Inferior parietal cortex (tissue), 1 donor: ENCODE results near the gene PLCD3.
"Not testable (repeated sequence)": the region's sequence is repeated elsewhere in the genome, so short reads cannot be mapped to it uniquely, and the experiment has no call there.

ENCODE experiments used
- DNase-seq: peaks from one replicate; pipeline ENCODE4 v3.0.0-alpha.2; 2016; ENCODE audit errors: extremely low spot score

The PLCD3 gene

DNA sequence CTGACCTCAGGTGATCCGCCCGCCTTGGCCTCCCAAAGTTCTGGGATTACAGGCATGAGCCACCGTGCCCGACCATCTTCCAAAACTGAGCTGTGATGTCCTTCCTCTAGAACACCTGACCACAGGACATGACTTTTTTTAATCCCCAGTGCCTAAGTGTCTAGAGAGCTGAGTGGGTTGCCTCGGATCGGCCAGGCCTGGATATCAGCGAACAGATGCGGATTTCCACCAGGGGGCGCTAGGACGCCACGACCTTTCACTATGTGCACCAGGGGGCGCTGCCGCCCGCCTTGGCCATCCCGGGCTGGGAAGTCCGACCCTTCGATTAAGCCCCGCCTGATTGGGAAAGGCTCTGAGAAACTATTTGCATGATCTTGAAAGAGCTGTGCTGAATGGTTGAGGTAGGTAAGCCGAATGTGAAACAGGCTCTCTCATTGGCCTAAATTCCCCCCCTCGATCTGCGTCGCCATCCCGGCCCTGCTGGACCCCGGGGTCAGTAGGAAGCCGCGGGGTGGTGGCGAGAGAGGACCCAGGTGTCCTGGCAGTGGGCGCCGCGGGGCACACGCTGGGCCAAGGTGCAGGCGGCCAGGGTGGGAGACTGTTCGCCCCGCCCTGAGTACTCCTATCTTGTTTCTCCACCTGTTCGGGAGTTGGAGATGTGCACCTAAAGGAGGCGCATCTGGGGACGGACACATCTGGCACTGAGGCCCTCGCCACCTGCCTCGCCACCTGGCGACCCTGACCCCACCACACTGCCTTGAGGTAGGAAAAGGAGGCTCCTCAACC is 3.1 kb upstream of the PLCD3 start, which contains the start of gene ACBD4:
TSS of gene ACBD4 (plus strand) at position 496 of the 786 bp plus-strand sequence. CDS start 458 bp downstream, outside the sequence.
- DNase-seq, result peak; percentile 96

DNA sequence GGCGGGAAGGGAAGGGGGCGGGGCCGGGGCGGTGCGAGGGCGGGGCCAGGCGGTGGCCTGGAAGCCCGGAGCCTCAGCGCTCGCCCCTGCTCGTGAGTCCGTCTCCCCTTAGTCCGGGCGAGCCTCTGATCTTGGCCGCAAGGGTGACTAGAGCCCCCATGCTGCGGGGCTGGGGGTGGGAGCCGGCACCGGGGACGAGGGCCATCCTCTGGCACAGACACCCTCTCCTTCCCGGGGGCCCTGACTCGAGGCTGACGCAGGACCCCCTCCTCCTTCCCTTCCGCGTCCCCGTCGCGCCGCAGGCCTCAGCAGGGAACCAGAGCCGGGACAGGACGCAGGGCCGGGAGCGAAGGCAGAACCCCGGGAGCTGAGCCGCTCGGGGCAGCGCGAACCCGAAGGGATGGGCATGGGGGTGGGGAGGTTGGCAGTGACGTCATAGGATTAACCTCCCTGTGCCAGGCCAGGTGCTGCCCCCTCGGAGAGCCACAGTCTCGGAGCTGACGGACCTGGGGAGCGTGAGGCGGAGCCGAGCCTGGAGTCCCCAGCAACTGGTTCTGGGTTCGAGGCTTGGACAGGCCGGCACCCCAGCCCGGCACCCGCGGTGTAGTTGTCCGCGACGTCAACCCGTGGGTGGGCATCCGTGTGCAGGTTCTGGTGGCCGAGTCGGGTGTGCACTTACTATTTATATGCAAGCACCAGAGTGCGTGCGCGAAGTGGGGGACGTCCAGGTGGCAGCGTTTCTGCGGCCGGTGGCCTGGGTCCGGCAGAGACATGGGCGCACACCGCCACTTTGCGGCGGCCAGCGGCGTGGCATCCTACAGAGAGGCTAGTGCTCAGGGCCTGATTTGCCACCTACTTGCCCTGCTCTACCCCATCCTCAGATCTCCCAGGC is 503 bp upstream of the PLCD3 start:
- peak; percentile 60 for DNase-seq

DNA sequence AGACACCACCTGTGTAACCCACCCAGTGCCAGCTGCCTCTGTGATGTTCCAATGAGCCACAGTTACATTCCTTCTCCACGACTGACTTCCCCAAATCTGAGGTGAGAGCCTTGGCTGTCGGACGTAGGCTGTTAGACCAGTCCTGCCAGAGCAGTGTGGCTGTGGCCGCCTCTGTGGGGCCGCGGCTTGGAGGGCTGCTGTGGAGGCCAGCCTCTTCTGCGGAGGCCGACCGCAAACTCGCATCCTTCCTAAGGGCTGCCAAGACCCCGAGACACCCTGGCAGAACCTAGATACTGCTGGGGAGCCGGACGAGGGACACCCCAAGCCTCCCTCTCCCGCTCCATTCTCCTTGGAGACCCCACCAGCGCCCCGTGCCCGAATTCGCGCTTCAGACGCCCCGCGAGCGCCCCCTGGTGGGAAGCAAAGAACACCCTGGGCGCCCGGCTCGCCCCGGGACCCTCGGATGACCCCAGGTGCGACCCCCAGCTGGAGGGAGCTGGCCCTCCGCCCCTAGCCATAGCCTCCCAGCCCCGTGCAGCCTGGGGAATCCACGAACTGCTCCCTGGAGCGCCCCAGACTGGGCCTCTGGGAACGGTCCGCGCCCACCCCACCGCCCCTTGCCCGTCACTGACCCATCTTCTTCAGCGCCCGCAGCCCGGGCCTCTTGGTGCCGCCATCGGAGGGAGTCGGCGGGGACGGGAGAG is 547 bp downstream of the PLCD3 start:
- no peak for DNase-seq

DNA sequence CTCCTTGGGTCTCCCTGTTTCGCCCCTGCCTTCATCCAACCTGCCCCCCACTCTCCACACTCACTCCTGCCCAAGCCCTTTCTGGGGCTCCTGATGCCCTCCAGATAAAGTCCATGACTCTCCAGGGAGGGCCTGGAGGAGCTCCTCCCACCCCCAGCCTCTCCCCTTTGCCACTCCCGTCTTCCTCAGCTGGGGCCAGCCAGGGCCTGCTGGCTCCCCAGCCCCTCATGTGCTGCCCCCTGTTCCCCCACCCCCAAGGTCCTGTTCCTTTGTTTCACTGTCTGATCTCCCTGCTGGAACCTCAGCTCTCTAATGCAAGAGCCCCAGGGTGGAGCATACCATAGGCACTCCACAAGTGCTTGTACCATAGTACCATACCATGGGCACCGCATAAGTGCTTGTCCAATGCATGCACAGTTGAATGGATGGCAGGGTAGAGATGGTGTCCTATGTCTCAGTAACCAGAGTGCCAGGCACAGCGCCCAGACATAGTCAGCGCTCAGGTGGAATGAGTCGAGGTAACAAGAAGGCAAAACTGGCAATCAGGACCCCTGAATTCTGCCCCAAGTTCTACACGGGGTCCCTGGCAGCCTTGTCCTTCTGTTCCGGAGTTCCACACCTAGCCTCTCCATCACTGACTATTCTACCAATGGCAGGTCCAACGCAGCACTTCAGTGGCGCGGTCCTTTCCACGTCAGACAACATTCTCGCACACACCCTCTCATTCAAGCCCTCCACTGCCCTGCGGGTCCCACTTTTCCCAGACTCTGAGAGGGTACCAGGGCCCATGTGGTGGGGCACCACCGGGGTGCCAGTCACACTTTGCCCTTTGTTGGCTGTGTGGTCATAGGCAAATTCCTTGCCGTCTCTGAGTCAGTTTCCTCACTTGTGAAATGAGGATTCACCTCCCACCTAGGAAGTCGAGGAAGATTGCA is 1.4 kb downstream of the PLCD3 start:
- no peak for DNase-seq

DNA sequence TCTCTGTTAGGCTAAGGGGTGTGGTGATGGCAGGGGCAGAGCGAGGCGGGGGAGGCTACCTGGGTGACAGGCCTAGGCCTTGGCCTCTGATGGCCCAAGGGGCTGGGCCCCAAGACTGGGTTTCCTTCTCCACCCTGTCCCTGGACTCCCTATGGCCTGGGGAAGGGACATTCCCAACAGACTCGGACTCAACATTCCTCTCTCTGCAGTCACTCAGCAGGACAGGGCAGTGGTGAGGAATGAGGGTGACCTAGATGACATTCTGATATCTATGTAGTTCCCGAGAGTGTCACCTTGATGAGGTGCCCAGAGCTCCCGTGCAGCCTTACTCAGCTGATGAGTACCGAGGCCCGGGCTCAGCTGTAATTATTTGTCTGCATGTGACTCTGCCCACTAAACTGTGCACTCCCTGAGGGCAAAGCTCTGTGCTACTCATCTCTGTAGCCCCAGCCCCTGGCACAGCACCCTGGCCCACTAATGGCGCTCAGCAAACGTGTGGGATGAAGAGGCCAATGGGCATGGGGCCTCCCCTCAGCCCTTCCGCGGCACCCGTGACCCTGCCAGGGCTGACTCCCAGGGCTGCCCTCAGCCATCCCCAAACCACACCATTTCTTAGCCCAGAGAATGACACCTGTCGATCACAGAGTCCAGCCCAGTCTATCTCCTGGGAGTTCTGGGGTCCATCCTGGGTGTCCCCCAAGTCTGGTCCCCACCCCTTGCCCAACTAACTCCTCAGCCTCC is 2.2 kb downstream of the PLCD3 start:
- DNase-seq, result no peak

DNA sequence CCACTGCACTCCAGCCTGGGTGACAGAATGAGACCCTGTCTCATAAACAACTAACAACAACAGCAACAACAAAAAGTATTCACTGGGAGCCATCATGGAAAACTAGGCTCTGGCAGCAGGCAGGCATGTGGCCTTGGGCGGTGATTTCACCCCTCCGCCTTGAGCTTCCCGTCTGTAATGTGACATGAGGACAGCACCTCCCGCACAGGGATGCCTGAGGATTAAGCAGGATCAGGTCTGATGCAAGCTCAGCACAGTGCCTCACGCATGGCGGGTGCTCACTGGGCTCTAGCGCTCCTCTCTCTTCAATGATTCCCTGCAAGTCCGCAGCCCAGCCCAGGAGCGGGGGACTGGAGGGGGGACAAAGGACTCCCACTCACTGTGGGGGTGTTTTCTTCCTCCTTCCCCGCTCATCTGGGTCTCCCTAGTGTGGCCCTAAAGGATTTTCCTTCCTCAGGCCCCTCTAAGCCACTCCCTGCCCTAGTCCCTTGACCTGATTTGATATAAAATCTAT is 2.8 kb downstream of the PLCD3 start:
- DNase-seq, result no peak

DNA sequence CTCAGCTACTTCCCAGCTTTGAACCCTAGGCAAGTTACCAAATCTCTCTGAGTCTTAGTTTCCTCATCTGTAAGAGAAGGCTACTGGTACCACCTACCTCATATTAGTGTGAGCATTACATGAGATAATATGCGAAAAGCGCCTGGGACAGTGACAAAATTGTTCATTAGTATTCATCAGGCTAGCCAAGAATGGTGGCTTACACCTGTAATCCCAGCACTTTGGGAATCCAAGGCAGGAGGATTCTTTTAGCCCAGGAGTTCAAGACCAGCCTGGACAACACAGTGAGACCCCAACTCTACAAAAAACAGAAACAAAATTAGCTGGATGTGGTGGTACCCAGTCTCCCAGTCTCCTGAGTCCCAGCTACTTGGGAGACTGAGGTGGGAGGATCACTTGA is 3.3 kb downstream of the PLCD3 start:
- DNase-seq, result no peak

DNA sequence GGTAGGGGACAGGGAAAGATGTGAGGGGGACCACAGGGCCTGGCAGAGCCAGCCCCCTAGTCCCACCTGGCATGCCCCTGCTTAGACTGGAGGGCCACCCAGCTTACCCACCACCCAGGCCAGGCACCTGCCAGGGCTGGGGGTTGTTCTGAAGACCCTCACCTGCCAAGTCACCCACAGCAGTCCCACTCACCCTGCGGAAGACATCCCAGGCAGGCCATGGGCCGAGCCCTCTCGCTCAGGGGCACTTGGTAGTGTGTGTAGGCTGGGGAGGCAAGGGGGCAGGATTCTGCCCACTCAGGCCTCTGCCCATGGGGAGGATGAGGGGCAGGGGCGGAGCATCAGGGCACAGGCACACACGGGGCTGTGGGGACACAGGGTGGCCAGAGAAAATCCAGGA is 4.0 kb downstream of the PLCD3 start:
- no peak for DNase-seq

DNA sequence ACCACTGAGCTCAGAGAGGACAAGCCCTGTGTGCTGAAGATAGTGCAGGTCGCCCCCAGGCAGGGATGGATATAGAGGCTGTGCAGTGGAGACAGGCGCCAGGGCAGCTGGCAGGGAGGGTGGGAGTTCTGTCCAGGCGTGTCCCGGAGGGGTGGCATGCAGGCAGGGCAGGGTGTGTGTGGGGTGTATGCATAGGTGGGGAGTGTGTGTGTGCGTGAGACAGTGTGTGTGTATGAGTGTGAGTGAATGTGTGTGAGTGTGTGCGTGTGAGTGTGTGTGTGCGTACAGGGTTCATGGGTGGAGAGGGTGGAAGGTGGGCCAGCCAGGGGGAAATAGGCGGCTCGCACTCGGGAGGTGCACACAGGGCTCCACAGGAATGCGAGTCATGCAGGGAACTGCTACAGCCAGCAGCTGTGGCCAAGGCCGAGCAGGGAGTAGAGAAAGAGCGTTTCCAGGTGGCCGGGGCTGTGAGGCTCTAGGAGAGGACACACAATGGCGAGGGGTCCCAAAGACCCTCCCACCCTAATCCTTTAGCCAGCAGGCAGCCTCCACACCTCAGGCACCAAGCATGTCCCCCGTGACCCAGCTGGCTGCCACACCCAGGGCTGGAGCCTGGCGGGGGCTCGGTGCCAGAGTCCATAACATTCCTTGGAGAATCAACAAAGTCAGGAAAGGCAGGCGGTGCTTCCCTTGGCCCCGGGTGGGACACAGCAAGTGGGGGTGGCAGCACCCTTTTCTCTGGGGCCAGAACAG is 4.6 kb downstream of the PLCD3 start:
- no peak for DNase-seq

DNA sequence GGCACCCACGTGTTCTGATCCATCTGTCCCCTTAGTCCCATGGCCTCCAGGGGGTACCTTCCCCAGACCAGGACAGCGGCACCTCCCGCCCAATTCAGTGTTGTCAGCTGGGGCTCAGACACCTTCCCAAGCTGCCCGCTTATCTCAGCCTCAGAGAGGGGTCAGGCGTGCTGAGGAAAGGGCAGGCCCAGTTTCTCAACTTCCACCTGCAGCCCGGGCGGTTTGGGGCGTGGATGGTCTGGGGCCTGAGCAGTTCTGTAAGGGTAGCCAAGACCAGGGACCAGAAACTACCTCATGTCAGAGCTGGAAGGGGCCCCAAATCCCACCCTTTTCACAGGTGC is 5.1 kb downstream of the PLCD3 start:
- no peak for DNase-seq

DNA sequence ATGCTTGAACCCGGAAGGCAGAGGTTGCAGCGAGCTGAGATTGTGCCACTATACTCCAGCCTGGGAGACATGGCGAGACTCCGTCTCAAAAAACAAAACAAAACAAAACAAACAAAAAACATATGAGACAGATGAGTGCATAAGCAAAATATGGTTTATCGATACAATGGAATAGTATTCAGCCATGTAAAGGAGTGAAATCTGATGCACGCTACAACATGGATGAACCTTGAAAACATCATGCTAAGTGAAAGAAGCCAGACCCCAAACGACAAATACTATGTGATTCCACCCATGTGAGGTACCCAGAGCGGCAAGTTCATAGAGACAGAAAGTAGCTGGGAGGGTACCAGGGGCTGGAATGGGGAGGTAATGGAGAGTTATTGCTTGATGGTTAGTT is 6.8 kb downstream of the PLCD3 start:
- no peak for DNase-seq

DNA sequence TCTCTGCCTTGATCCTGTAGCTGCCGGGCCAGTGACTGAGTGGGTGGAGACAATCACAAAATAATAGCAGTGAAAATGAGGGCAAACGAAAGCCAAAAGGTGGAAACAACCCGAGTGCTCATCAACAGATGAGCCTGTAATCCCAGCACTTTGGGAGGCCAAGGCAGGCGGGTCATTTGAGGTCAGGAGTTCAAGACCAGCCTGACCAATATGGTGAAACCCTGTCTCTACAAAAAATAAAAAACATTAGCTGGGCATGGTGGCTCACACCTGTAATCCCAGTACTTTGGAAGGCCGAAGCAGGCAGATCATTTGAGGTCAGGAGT is 7.6 kb downstream of the PLCD3 start:
- DNase-seq, result not testable (repeated sequence)

DNA sequence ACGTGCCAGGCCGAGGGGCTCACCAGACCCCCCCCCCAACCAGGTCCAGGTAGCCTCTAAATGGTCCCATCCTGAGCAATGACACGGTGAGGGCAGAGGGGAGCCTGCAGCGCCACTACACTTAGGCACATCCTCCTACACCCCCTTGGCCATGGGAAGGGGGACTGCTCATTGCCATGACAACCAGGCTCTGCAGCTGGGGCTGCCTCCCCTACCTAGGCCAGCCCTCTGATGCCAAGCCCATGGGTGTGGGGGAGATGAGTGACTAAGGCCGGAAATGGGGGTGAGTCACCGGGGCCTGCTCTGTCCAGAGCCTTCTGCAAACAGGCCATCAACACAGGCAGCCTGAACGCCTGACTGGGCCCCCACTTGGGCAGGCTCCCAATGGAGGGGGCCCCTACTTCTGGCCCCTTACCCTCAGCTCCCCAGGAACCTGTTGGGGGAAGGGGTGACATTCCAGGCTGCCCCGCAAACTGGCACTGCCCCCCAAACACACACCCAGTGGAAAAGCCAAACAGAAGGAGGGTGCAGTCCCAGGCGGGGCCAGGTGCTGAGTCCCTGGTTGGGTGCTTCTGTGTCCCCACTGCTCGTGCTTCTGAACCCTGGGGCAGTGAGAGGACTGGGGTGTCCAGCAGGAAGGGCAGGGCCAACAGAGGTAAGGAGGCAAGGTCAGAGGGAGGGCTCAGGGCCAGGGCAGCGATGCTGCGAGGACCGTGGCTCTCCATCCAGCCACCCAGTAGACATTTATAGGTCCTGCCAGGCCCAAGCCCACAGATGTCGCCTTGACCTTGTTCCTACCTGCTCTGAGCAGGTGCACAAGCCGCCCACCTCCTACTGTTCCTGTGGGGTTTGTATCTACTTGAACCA is 8.2 kb downstream of the PLCD3 start:
- DNase-seq, result no peak

DNA sequence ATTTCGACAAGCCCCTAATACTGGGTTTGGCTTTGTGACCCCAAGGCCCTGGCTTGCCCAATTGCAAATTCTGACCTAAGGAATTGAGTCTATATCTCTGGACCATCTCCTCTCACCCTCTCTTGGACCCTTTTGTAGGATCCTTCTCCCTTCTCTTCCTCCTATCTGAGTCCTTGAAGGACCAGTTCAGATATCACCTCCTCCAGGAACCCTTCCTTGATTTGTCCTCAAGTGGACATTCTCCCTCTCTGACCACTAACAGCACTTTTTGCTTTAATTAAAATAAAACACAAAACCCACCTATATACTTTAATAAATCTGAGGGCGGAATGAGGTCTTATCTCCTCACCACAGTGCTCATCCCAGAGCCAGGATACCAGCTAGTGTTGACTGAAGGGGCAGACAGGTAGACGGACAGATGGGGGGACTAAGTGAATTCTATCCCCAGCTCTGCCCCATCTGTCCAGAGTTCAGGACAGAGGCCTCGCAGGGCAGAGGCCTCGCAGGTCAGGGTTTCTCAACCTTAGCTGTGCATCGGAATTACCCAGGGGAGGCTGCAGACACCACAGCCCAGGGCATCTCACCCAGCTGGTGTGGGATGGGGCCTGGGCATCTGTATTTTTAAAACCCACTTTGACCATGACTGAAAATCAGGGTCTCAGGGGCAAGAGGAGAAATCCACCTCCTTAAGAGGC is 9.1 kb downstream of the PLCD3 start:
- DNase-seq, result no peak

DNA sequence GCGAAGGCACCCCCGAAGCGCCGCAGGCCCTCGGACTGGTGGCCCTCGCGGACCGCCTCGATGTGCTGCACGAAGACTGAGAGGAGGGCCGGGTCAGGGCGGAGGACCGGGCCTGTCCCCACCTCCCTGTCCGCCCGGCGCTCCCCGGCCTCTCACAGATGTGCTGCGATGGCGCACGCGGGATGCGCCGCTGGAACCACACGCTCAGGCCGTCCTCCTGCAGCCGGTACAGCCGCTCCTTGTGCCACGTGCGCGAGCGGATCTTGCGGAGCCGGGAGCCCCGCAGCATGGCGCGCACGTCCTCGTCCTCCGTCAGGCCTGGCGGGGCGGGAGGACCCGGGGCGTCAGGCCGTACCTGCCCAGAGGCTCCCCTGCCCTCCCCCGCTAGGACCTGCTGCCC is 11.3 kb downstream of the PLCD3 start:
- DNase-seq, result no peak

DNA sequence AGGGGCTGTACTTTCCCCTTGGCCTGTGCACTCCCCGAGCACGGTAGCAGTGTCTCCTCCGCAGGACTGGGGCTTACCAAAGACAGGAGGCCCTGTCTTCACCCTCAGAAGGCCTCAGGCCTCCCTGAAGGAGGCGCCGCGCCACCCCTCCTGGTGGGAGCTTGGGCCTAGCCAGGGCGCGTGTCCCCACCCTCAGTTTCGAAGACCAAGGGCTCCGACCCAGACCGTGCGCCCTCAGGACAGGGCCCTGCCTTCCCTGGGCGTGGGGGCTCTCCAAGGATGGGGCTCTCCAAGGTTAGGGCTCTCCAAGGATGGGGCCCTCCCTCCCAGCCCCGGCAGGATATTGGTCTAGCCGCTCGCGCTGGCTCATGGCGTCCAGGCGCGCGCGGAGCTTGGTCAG is 11.8 kb downstream of the PLCD3 start:
- DNase-seq, result no peak

DNA sequence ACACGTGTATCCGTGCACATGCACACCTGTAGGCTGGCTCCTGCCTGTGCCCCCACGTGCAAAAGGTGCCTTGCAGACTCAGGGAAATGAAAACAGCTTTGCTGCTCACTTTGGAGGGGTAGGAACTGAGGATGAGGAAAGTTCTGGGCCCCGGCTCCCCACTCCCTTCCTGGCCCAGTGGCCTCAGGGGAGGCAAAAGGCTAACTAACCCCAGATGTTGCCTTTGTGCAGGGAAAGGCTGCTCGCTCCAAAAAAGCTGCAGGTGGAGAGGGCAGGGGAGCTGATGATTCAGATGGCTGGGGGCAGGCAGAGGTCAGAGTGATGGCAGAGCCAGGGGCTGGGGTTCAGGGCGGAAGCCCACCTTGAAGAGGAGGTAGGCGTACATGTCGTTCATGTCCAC is 12.4 kb downstream of the PLCD3 start:
- DNase-seq, result no peak

DNA sequence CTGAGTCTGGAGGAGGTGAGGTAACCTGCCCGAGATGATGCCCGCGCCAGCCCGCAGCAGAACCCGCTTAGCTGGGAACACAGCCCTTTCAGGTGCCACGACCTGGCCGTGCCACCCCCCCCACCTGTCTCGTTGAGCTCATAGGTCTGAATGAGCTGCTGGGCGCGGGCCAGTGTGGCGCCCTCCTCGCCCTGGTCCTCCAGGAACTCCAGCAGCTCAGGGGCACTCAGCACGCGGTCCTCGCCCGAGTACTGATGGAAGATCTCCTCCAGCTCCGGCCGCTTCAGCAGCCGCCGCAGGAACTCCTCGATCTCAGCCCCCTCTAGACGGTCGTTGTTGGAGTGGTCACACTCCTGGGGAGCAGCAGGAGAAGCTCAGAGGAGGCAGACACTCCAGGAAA is 13.6 kb downstream of the PLCD3 start:
- DNase-seq, result no peak
